Muscle layer of duodenum (tissue), 2 donors: ENCODE data around the gene EYA2.

ENCODE experiments used
- H3K27ac ChIP-seq: one replicate; pipeline ENCODE4 v1.7.0; 2013; ENCODE audit warnings: mild to moderate bottlenecking, low read length
- H3K27me3 ChIP-seq: one replicate; pipeline ENCODE4 v1.7.0; 2013; ENCODE audit warnings: low read depth, mild to moderate bottlenecking, control low read depth, low read length
- H3K36me3 ChIP-seq, 2 donors: one replicate each; pipeline ENCODE4 v1.7.0; 2013; ENCODE audit warnings: low read length in 2 of 2, control low read depth in 1 of 2, mild to moderate bottlenecking in 1 of 2; ENCODE audit not compliant: insufficient read depth in 2 of 2, control insufficient read depth in 1 of 2
- H3K4me1 ChIP-seq, 2 donors: one replicate each; pipeline ENCODE4 v1.7.0; 2013; ENCODE audit warnings: low read length in 2 of 2, mild to moderate bottlenecking in 2 of 2, control low read depth in 1 of 2, moderate library complexity in 1 of 2; ENCODE audit not compliant: insufficient read depth in 2 of 2, control insufficient read depth in 1 of 2
- H3K4me3 ChIP-seq, 2 donors: one replicate each; pipeline ENCODE4 v1.7.0; 2013; ENCODE audit warnings: low read length in 2 of 2, low read depth in 1 of 2, mild to moderate bottlenecking in 1 of 2
- H3K9me3 ChIP-seq, 2 donors: one replicate each; pipeline ENCODE4 v1.7.0; 2013; ENCODE audit warnings: low read length in 2 of 2, control low read depth in 1 of 2, mild to moderate bottlenecking in 1 of 2; ENCODE audit not compliant: control insufficient read depth in 1 of 2
- donor health status: healthy.

EYA2 gene

DNA sequence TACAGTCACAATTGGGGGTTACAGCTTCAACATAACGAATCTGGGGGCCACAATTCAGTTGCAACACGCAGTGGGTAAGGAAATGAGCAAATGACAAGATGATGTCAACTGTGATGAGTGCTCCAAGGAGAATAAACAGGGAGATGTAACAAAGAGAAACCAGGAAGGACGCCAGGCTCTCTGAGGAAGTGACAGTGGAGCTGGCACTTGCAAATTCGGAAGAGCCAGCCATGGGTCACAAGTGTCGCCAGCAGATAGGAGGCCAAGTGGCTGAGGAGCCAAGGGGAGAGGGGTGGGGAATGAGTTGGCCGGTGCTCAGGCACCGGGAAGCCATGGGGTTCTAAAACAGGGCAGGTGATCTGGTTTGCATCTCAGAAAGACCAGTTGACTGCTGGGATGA is 136.4 kb downstream of the EYA2 start:
- Histone ChIP-seq H3K4me1 (no peaks in the 10 kb centered on the region), H3K36me3 (no peaks in the 10 kb centered on the region), H3K27me3 (no peaks in the 10 kb centered on the region), H3K27ac (no peak overlapping the region), H3K9me3 (peaks cover 3 to 5% of the 10 kb centered on the region in 2 donors), H3K4me3 (no peak overlapping the region)

DNA sequence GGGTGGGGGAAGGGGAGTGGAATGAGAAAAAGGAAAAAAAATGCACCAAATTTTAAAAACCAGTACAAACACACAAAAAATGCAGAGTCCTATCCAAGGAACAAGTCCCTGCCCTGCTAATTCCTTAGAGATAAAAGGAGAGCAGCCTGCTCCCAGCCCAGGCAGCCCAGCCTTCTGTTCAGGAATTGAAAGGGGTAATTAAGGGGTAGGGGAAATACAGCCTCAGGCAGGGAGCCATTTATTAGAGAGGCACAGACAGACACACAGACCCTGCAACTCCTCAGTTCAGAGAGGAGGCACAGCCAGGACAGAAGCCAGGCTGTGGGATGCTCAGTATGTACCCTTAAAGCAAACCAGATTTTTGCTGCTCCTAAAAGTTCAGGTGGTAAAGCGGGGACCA is 137.2 kb downstream of the EYA2 start:
- H3K9me3 ChIP-seq = peaks cover 3 to 5% of the 10 kb centered on the region in 2 donors
- no peaks in the 10 kb centered on the region for H3K27me3 ChIP-seq

DNA sequence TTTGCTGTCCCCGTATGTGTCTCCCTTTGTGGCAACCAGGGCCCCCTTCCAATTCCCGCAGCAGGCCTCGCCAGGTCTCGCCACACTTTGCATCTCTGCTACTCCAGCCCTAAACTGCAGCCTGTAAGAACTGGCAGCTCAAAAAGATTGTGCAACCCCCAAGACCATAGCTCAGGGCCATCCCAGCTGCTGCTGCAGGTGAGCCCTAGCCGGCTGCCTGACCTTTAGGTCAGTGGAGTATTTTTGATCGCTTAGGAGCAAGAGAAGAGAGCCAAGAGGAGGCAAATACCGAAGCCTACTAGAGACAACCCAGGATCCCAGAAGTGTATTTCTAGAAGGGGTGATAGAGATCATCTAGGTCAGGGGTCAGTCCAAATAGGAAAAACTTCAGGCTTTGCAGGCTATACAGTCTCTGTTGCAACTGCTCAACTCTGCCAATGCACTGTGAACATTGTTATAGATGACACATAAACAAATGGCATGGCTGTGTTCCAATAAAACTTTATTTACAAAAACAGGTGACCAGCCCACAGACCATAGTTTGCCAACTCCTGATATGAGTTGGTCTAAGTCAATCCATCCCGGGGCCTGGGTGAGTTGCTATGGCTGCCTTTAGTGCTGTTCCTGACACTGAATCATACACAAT is 138.4 kb downstream of the EYA2 start:
- no peak overlapping the region for H3K27ac ChIP-seq
- H3K4me1 ChIP-seq = no peaks in the 10 kb centered on the region
- H3K27me3 ChIP-seq = no peaks in the 10 kb centered on the region
- H3K36me3 ChIP-seq = no peaks in the 10 kb centered on the region
- no peak overlapping the region for H3K4me3 ChIP-seq
- H3K9me3 ChIP-seq = peaks cover 3 to 5% of the 10 kb centered on the region in 2 donors

More for the DNA sequence above, 137.2 kb downstream of the EYA2 start:
- Histone ChIP-seq H3K27ac (no peak overlapping the region), H3K36me3 (no peaks in the 10 kb centered on the region), H3K4me3 (no peak overlapping the region), H3K4me1 (no peaks in the 10 kb centered on the region)

DNA sequence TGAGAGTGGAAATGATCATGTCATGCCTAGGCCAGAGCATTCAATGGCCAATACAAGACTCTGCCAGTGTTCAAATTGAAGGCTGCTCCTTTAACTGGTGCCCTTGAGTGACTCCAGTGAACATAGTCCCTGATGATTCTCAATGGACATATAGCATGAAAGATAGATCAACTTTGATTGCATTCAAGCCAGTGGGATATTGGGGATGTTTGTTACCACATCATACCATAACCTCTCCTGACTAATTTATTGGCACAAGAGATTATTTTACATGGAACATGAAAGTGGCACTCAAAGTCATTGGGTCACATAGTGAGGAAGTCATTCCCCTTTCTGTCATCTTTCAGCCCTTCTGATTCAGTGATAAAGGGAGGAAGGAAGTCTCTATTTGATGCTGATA is 139.0 kb downstream of the EYA2 start:
- H3K27me3 ChIP-seq = no peaks in the 10 kb centered on the region
- H3K27ac ChIP-seq = no peak overlapping the region
- H3K9me3 ChIP-seq = no peaks in the 10 kb centered on the region
- no peaks in the 10 kb centered on the region for H3K4me1 ChIP-seq
- no peak overlapping the region for H3K4me3 ChIP-seq
- no peaks in the 10 kb centered on the region for H3K36me3 ChIP-seq

DNA sequence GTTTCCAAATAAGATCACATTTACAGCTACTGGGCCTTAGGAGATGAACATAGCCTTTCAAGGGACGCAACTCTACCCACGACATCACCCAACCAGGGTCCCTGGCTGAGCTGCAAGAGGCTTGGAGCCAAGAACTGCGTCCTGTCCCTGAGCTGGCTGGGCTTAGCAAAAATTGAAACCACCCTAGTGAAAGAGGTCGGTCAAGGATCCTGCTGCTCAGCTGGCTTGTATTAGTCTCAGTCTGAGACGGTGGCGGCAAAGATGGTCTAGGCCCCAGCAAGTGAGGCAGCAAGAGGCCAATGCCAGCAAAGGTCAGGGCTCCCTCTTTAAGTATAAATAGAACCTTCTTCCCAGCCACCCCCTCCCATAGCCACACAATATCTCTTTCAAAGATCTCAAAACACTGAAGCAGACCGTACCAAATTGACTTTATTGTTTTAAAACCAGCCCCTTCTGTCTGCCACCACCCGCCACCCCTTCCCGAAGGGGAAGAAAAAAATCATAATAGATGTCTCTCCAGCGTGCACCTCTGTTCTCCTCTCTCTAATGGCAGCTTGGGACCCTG is 140.5 kb downstream of the EYA2 start:
- Histone ChIP-seq H3K9me3 (no peaks in the 10 kb centered on the region), H3K36me3 (no peaks in the 10 kb centered on the region), H3K4me1 (no peaks in the 10 kb centered on the region), H3K27ac (no peak overlapping the region), H3K27me3 (no peaks in the 10 kb centered on the region), H3K4me3 (no peak overlapping the region)

DNA sequence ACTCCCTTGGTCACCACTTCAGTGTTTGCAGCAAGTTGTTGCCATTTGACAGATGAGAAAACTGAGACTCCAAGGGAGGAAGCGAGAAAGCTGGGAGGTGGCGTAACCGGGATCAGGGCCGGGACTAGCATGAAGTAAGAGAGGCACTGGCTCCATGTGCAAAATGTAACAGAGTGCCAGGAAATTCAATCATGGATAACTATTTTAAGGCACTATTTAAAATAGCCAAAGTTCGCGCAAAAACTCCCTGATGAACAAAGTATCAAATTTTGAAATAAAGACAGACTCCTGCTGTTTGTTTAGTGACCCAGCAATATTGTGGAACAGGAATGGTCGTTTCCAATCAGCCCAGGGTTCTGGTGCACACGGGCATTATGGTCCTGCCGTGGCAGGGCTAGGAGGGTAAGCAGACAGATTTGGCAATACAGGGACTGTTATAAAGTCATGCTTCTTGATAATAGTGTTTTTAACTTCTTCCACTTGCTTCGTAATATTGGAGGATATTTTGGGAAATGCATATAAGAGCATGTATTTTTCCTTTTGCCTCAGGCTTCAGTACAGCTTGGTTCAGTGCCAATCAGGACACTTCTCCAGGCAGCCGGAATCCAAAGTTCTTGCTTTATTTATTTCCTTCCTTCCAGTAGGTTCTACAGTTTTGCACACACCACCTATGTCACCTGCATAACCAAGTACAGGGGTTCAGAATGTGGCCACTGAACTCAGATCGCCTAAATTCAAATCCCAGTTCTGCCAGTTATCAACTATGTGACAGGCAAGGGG is 141.6 kb downstream of the EYA2 start:
- Histone ChIP-seq H3K4me1 (no peaks in the 10 kb centered on the region), H3K27me3 (no peaks in the 10 kb centered on the region), H3K9me3 (no peaks in the 10 kb centered on the region), H3K36me3 (no peaks in the 10 kb centered on the region), H3K27ac (no peak overlapping the region), H3K4me3 (no peak overlapping the region)

DNA sequence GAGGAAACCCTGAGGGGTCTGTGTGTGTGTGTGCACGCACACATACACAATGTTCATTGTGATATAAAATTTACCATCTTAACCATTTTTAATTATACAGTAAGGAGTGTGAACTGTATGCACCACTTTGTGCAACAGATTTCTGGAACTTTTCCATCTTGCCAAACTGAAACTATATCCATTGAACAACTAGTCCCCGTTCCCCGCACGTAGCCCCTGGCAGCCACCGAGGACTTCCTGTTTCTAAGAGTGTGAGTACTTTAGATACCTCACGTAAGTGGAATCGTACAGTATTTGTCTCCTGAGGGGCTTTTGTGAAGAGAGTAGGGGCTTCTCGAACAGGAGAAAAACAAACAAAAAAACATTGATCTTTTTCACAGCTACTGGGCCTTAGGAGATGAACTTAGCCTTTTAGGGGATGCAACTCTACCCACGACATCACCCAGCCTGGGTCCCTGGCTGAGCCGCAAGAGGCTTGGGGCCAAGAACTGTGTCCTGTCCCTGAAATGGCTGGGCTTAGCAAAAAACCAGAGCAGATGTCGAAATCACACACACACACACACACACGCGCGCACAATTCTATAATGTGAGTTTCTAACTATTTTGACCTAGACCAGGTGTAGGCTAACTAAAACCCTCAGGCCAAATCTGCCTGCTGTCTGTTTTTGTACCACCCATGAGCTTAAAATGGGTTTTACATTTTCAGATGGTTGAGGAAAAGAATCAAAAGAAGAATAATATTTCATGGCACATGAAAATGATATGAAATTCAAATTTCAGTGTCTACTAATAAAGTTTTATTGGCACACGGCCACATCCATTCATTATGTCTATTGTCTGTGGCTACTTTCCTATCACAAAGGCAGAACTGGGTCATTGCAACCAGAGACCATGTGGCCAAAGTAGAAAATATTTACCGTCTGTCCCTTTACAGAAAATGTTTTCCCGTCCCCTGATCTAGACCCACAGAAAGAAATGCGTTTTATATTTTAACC is 144.2 kb downstream of the EYA2 start:
- no peaks in the 10 kb centered on the region for H3K27me3 ChIP-seq
- H3K4me1 ChIP-seq = no peaks in the 10 kb centered on the region
- H3K9me3 ChIP-seq = no peaks in the 10 kb centered on the region
- no peak overlapping the region for H3K4me3 ChIP-seq
- H3K36me3 ChIP-seq = no peaks in the 10 kb centered on the region
- H3K27ac ChIP-seq = no peak overlapping the region

DNA sequence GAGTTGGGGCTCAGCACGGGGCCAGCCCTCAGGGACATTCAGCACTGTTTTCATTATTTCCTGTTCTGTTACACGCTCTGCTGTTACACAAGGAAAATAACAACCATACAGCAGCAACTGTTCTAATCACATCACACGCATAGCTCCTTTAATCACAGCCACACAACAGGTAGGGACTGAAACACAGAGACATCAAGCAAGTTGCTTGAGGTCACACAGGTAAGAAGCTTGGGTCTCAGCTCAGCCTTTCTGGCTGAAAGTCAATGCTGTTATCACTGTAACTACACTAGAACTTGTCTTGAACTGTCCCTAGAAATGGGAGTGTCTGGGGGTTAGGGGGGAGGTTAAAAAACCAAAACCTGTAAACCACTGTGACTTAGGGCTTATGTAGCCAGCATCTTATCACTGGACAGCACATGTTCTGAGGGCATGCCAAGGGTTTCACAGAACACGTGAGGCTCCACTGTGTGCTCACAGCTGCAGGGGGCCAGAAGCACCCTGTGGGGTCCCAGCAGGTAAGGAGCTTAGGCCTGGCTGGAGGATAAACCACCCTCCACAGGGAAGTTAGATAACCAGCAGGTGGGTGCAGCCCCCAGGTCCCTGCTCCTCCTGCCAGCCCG is 146.0 kb downstream of the EYA2 start:
- Histone ChIP-seq H3K4me3 (no peak overlapping the region), H3K36me3 (no peaks in the 10 kb centered on the region), H3K4me1 (no peaks in the 10 kb centered on the region), H3K27me3 (no peaks in the 10 kb centered on the region), H3K27ac (no peak overlapping the region), H3K9me3 (peaks cover 0 to 6% of the 10 kb centered on the region in 2 donors)

DNA sequence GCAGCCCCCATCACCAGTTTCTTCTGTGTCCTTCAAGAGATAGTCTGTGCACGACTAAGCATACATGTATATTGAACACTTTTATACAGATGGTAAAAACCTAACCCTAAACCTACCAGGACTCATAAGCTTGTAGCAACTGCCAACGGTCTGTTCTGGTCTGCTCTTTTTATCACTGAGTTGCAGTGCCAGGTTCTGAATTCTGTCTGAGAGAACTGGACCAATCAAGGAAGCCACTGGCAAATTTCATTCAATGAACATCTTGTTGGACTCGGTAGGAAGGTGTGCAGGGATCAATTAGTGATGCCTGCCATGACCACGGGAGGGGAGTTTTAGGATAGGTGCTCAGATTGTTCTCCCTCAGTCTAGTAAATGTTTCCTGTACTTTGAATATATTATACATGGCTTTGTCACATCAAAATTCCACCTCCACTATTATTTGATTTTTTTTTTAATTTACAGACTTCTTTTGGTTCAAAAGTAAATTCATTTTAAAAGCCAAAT is 146.8 kb downstream of the EYA2 start:
- no peaks in the 10 kb centered on the region for H3K4me1 ChIP-seq
- no peaks in the 10 kb centered on the region for H3K27me3 ChIP-seq
- H3K27ac ChIP-seq = no peak overlapping the region
- H3K4me3 ChIP-seq = no peak overlapping the region
- H3K36me3 ChIP-seq = no peaks in the 10 kb centered on the region
- peaks cover 0 to 6% of the 10 kb centered on the region in 2 donors for H3K9me3 ChIP-seq

DNA sequence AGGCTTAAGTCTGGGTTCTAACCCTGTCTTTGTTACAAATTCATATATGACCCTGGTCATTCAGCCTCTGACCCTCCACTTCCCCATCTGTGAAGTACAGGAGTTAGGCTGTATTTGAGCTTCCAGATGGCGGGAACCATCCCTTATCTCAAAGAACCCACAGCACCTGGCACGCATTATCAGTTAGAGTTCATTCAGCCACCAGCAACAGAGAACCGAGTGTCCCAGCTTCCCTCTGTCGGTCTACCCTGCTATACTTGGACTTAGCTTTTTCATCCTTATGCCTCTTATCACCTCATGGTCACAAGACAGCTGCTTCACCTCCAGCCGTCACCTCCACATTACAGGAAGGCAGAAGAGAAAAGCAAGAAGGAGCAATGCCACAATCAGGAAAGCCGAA is 147.8 kb downstream of the EYA2 start:
- peaks cover 0 to 6% of the 10 kb centered on the region in 2 donors for H3K9me3 ChIP-seq
- H3K4me1 ChIP-seq = no peaks in the 10 kb centered on the region

More for the DNA sequence above, 147.8 kb downstream of the EYA2 start:
- Histone ChIP-seq H3K4me3 (no peak overlapping the region), H3K36me3 (no peaks in the 10 kb centered on the region), H3K27me3 (no peaks in the 10 kb centered on the region), H3K27ac (no peak overlapping the region)
